ENCODE measurements around the gene CD63.
A peak's percentile ranks its signal among the peaks of the same experiment; 100 is the strongest.

Gene CD63

DNA sequence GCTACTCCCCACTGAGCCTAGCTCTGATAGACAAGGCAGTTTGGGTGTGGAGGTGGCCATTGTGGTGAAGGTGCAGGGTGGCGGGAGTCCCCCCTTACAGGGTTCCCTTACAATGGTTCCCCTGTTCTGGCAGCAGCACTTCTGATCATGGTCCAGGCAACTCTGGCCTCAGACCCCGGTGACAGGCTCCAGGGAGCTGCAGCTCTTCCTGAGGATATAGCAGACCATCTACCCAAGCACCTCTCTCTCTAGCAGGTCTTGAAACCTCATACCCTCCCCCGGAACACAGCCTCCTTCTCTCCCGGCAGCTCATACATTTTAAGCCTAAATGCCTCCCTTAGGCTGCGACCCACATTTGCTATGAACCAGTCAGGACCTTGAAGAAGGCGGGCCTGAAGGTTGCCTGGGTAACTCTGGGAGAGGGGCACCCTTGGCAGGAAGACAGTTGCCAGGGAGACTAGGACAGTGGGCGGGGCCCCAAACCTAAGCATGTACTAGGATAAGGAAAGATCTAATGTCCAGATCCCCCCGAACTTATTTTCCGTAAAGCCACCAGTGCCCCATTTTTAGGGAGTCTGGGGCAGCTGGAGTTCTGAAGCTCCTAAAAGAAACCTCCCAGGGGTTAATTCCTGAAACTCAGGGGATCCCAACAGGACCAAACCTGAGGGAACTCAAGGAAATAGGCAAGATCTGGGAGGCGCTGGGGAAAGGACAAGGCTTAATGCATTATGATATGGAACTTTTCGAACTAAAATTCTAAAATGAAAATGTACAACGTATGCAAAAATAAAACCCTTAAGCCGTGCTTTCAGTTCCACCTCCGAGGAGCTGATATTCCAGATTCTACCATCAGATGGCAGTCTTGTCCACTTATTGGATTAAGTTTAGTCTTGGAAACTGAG lies 9.6 kb upstream of the CD63 start:
- peak; percentile 66 for DNase-seq

DNA sequence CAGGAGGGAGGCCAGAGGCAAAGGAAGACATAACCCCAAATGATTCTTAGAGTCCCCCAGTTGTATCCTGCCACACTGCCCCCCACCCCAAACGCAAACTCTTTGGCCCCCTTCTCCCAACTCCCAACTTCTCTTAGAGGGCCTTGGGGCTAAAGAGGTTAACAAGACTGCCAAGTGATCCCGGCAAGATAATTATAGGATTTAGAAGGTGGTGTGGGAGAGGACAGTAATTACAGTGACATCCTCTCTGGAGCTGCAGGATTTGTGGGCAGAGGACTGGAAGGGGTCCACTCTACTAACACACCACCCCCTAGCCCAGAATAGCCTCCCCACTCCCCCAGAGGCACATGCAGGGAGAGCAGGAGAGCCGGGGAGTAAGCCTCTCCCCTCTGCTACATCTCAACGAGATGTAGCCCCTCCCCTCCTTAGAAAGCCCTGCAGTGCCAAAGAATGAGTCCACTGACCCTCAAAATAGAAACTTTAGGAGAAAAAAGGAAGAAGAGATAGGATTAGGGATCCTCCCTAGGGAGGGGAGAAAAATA lies 8.8 kb upstream of the CD63 start:
- no peak for DNase-seq

DNA sequence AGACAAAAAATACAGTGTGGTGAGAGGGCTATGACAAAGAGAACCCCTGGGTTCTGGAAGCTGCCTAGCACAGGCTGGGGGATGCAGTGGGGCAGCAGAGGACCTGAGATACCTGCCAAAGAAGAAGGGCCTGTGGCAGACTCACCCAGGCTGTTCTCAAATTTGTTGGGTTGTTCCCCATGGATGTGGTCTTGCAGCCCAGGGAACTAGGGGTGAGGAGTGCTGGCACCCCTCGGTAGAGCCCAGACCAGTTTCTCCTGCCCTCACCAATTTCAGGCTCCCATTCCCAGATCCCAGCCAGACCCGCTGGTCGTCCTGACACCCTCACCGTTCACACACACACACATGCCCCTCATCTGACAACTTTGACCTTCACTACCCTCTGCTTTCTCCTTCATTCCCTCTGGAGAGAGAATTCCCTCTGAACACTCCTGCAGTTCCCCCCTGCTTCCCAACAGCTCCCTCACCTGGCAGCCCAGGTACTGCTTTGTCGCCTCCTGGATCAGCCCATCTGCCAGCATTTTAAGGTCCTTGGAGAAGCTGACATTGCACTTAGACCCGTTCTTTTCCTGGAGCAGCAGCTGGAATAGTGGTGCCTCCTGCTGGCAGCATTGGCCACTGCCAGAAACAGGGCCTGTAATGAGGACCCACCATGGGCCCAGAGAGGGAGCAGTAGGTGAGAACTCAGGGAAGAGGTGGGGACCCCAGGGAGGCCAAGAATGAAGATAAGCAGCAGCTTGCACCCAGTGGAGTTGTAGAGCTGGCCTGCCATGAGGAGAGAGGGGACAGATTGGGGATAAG lies 8.2 kb upstream of the CD63 start:
- DNase-seq = peak; percentile 51

DNA sequence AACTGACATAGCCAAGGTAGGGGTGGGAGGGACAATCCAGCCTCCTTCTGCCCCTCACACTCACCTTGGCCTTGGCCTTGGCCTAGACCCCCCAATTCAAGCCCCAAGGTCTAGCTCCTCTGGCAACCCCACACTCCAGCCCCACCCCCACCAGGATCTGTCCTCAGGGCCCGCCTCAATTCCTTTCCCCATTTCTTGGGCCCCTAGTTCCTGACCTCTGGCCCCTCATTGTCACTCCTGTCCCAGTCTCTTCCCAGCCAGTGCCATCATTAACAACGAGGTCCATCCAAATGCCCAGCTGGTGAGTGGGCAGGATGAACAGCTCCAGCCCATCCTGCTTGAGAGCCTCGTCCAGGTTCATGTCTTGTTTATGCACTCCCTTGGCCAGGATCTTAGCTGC lies 7.3 kb upstream of the CD63 start:
- DNase-seq = no peak

DNA sequence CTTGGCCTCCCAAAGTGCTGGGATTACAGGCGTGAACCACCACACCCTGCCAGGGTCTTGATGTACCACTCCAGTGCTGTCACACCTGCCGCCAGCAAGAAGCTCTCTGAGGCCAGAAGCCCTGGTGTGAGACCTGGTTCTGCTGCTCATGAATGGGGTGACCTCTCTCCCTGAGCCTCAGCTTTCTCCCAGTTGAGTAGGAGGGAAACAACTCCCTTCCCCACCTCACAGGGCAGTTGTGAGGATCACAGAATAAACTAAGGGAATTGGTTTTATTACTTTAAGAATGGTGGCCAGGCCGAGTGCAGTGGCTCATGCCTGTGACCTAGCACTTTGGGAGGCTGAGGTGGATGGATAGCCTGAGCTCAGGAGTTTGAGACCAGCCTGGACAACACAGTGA lies 5.8 kb upstream of the CD63 start:
- no peak for DNase-seq

DNA sequence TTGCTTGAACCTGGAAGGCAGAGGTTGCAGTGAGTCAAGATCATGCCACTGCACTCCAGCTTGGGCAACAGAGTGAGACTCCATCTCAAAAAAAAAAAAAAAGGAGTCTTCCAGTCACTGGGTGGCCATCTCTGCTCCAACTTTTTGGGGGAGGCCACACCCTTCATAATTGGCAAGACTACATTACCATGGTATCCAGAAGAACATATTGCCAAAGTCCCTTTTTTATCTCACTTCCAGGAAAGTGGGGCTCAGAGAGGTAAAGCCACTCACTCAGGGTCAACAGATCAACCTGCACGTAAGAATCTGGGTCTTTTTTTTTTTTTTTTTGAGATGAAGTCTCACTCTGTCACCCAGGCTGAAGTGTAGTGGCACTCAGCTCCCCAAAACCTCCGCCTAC lies 5.0 kb upstream of the CD63 start:
- DNase-seq = no peak

DNA sequence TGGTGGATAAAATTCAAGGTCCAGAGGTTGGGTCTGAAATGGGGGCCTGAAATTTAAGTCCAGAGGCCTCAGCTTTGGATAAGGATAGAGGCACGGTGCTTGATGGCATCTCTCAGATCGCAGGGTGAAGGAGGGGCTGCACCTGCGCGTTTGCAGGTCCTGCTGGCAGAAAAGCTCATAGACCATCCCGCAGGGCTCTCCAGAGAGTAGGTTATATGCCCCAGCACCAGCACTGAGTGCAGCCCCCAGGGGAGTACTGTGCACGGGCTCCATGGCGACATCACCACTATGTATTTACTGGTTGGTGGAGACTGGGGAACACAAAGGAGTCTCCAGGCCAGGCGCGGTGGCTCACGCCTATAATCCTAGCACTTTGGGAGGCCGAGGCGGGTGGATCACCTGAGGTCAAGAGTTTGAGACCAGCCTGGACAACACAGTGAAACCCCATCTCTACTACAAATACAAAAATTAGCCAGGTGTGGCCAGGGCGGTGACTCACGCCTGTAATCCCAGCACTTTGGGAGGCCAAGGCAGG lies 4.3 kb upstream of the CD63 start:
- no peak for DNase-seq

DNA sequence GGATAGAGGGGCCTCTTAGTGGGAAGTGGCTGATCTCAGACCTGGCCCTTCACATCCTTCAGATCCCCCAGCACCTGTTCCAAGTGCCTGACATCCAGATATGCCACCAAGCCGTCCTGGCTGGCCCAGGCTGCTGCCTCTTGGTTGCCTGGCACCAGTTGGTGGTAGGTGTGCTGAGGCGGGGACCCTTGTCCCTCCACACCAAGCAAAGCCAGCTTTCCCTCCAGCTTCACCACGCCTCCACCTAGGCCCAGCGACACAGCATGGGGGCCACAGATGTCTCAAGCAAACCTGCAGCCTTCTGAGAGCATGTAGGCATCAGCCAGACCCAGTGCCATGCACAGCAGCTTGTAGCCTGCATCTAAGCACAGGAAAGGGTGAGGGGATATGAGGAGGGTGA lies 3.5 kb upstream of the CD63 start:
- DNase-seq = no peak

DNA sequence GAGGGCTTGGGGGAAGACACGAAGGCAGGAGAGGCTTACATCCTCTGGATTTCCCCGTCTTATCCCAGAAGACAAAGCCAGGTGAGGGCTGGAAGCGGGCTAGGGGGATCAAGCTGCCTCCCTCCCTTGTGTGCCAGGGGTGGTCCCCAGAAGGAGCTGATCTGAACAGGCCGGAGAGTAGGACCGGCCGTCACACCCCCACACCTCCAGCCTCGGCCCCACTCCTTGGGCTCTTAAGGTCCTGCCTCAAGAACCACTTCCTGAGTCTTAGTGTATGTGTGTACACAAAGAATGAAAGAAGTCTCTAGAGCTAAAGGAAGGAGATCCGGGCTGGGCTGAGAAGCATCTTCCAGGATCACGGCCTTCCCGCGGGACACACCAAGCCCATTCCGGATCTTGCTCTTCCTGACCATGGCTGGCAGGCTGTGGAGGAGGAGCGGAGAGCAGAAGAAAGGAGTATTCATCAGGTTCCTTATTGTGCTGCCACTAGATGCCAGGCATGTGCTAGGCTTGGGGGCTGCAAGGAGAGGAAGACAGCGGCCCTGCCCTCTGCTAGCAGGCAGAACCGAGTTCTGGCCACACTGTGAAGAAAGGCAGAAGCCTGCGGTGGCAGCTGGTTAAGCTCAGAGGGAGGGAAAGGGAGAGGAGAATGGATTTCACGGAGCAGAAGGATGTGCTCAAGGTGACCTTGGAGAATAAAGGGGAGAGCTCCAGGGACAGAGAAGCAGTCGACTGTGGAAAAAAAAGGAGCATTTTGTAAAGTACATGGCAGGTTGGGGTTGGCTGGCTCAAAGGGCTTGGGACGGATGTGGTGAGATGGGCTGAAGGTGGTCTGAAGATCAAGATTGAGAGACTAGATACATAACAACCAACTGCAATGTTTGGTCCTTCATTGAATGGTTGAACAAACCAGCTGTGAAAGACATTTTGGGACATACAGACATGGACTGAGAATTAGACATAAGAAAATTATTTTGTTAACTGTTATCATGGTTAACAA lies 1.3 kb upstream of the CD63 start:
- DNase-seq = no peak

DNA sequence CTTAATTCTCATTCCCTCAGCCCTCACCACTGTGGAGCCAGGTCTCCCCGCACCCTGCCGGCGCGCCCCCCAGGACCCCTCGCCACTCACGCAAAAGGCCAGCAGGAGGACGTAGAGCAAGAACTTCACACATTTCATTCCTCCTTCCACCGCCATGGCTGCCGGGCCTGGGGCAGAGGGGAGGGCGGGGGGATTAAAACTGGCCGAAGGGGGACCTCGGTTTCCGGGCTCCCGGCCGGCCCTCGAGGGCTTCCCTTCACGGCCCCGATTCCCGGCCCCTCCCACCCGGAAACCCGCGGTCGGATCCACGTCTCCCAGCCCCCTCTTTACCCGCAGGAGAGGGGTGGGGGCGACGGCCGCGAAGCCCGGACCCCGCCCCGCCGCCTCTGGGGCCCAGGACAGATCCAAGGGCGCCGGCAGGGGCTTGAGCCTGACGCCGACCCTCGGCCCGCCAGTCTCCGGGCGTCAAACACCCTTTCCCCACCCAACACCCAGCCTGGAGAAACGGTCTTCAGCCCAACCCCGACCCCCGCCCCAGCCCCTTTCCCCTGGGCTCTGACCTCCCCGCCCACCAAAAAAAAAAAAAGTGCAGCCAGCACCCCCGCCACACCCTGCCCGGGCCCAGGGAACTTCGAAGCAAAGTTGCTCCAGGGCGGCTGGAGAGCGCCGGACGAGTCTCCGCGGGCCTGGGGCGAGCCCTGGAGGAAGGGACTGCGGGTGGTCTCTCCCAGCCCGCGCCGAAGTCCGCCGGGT lies 447 bp downstream of the CD63 start:
- DNase-seq = peak; percentile 30

DNA sequence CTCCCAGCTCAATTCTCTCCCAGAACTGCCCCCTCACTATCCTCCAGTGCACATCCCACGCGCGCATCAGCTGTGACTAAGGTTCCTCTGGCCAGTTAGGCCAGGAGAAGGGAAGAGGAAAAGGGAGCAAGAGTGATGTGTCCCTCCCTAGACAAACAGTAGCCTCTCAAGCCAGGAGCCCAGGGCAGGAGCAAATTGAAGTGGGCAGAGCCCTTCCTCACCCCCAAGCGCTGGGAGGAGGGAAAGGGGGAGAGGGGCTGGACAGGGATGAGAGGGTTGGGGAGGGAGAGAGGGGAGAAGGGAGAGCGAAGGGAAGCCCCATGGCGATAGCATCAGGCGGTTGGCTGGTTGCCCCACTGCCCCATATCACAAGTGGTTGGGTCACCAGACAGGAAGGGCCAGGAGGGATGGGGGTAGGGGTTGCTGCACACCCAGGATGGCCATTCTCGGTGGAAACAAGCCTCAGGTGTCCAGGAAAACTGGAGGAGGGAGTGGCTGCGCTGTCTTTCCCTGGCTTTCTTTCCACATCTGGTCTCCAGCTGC lies 1.1 kb downstream of the CD63 start:
- DNase-seq = no peak

DNA sequence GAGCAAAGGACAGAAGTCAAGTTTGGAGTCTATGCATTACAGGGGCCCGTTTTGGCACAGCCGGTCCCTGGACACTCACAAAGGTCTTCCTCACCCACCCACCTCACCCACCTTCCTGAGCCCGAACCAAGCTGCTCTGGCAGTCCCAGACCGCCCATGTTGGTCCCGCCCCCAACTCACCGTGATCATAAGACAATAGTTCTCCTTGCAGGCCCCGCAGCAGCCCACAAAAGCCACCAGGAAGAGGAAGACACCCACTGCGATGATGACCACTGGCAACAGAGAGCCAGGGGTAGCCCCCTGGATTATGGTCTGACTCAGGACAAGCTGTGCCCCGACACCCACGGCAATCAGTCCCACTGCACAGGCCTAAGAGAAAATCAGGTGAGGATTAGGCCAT lies 1.8 kb downstream of the CD63 start:
- DNase-seq = no peak

DNA sequence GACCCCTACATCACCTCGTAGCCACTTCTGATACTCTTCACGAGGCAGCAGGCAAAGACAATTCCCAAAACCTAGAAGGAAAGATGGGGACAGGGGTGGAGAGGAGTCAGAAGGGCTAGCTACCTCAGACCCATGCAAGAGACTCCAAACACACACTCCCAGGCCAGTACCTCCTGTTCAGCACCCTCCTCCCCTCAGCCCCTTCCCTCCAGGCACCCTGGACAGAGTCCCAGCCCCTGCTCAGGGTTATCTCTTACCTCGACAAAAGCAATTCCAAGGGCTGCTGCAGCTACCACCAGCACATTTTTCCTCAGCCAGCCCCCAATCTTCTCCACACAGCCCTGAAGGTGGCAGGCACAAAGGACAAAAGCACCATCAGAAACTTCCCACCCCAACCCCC lies 3.3 kb downstream of the CD63 start:
- DNase-seq = no peak

DNA sequence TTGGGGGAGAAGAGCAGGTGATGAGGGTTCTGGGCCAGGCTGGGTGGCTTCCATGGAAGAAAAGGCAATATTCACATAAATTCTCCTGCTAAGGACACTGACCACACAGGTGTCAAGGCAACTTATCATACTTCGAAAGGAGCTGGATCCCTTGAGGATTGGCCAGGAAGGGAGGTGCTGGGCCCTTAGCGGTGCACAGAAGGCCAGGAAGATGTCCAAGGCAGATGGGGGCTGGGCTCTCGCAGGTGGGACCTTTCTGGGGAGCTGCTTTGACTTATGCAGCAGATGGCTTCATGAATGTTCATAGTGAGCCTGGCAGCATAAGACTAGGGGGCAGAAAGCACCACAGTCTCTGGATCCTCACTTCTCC lies 3.9 kb downstream of the CD63 start:
- DNase-seq = no peak

DNA sequence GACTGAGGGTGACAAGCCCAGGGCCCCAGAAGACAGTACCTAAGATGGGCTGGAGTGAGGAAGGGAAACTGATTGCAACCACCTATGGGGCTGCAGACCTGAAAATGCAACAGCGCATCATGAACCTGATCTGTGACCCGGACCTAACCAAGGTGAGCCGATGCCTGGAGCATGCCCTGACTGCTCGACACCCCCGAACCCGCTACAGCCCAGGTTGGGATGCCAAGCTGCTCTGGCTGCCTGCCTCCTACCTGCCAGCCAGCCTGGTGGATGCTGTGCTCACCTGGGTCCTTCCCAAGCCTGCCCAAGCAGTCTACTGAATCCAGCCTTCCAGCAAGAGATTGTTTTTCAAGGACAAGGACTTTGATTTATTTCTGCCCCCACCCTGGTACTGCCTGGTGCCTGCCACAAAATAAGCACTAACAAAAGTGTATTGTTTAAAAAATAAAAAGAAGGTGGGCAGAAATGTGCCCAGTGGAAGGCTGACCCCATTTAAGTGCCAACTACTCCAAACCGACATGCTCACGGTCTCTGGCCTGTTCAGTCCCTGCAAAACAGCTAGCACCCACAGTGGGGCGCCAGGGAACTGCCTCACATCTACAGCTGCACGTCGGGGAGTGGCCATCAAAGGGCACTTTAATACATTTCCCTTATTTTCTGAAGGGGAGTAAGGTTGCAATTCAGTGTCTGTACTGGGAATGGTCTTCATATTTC lies 4.4 kb downstream of the CD63 start:
- peak; percentile 54 for DNase-seq

DNA sequence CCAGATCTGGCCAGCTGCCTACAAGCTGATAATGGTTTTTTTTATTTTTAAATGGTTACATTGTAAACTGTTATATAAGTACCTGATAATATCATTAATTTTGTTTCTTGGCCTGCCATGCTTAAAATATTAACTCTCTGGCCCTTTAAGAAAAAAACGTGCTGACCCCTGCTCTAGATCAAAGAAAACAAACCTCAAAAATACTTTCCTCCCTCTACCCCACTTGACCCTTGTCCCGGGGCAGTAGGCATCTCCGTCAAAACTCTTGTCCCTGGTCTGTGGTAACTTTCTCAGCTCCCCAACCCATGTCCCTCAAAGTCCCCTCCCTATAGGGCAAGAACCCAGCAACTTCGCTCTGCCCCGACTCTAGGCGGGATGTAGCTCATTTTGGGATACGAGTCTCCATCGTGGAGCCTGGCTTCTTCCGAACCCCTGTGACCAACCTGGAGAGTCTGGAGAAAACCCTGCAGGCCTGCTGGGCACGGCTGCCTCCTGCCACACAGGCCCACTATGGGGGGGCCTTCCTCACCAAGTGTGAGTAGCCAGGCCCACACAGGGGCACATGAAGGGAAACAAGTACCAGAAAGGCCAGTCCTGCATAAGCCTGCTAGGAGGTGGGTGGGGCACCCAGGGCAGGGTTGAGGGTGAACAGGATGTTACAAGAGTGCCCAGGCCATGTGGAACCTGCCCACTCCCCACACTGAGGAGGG lies 5.1 kb downstream of the CD63 start:
- no peak for DNase-seq

DNA sequence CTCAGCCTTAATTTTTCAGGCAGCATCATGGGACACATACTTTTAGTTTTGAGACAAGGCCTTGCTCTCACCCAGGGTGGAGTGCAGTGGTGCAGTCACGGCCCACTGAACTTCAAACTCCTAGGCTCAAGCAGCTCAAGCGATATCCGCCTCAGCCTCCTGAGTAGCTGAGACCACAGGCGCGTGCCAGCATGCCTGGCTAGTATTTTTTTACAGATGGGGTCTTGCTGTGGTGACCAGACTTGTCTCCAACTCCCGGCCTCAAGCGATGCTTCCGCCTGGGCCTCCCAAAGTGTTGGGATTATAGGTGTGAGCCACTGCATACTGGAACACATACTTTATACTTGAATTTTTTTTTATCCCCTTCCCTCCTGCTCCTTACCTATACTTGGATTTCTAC lies 5.9 kb downstream of the CD63 start:
- DNase-seq = no peak

DNA sequence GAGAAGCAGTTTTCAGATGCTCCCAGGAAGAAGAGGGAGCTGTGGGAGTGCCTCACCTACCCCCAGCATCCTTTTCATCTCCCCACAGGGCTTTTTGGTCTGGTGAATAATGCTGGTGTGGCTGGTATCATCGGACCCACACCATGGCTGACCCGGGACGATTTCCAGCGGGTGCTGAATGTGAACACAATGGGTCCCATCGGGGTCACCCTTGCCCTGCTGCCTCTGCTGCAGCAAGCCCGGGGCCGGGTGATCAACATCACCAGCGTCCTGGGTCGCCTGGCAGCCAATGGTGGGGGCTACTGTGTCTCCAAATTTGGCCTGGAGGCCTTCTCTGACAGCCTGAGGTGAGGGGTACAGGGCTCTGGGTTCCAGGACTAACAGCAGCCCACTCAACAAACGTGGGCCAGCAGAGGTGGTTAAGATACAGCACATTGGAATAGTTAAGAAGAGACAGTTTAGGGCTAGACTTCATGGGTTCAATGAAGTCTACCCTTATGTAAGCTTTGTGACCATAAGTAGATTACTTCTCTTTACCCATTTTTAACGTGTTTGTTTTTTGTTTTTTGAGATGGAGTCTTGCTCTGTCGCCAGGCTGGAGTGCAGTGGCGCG lies 7.1 kb downstream of the CD63 start:
- DNase-seq = no peak

DNA sequence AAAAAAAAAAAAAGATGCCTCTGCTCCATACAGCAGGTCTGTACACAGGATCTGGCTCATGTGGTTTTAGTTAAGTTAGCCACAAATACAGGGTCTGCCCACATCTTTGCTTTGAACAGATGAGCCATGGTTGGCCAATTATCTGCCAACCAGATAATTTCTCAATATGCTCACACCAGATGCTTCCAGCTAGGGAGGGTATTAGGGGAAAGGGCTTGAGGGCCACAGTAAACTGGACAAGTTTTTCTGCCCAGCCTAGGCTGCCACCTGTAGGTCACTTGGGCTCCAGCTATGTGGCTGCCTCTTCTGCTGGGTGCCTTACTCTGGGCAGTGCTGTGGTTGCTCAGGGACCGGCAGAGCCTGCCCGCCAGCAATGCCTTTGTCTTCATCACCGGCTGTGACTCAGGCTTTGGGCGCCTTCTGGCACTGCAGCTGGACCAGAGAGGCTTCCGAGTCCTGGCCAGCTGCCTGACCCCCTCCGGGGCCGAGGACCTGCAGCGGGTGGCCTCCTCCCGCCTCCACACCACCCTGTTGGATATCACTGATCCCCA lies 7.8 kb downstream of the CD63 start:
- DNase-seq = no peak
